HG03378 (cell line): ENCODE data around the gene MXRA7.
"Not testable (repeated sequence)": the region's sequence is repeated elsewhere in the genome, so short reads cannot be mapped to it uniquely, and the experiment has no call there.

Source experiments
- ATAC-seq: cut with Tn5 transposase; IDR thresholded peaks from one replicate; pipeline ENCODE4 v1.9.1; 2021; ENCODE audit warnings: mild to moderate bottlenecking, moderate library complexity; ENCODE audit not compliant: unreplicated experiment

MXRA7 gene

DNA sequence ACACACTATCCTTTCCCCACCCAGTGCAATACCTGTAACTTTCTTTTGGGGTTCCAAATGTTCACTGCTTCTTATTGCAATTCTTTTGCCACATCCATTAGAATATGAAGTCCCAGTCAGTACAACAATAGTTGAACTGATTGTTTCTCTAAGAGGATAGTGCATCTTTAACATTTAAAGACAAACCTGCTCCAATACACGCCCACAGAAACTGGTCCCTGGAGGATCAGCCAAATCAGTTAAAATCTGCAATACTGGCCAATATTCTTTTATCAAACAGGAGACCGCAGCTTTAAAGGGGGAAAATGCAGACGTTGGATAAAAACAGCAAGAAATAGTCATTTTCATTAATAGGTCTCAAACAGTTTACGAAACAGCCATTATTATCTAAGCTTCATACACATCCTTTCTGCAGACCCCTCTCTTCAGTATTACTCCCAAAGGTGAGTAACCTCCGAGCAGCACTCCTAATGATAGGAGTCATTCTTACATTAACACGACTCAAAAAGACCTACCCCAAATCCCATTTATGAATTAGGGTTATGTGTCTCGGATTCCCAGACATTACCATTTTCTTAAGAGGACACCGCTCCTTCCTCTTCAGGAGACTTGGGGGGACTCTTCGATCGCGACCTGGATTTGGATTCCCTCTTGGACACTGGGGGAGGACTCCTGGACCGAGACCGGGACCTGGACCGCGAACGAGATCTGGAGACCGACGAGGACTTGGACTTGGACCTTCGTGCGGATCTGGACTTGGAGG lies 25.0 kb upstream of the MXRA7 start:
- no peak for ATAC-seq

GRCh38 chr17:76735006-76735405 lies 24.2 kb upstream of the MXRA7 start:
- no peak for ATAC-seq

DNA sequence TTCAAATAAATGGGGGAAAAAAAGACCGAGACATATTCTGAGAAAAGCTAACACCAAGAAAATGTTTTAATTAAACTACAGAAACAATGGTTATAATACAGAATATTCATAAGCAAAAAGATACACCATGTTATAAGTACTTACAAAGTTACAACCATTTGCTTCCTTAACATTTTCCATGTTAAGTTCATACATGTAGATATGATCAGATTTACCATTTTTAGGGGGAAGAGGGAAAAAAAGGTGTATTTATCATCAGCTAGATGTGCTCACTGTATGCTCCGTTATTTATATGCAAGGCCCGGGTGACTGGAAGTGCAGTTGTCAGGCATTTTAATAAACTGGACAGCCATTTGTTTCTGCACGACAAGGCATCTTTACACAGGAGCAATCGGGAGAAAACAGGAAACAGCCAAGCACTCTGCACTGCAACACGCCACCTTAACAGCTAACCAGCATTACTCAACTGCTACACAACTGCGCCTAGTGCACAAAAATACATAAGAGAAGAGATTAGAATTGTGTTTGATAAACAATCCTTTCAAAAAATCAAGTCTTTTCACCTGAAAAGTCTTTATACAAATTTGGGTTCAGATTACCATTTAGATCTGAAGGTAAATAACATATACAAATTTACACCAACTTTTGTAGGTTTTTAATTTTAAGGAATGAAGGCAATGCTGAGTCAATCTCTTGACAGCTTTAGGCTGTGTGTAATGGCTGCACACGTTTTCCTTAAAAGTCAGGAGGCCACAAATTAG lies 23.5 kb upstream of the MXRA7 start:
- ATAC-seq, result no peak

DNA sequence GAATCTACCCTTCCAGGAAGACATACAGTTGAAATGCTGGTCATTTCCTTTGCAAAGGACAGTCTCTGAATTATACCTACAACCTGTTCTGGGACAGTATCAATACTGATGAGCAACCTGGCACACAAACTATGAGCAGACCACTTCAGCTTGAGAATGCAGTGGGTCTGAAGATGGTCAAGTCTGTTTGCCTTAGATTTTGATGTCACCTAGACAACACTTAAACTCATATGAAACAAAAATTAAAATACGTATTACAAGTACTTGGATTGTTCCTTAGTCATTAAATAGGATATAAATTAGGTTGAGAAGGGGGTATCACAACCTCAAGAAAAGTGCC lies 22.8 kb upstream of the MXRA7 start:
- ATAC-seq, result no peak

- ATAC-seq, result no peak
These were observed 22.2 kb upstream of the MXRA7 start for GRCh38 chr17:76732734-76733617.

GRCh38 chr17:76731800-76732733 lies 21.3 kb upstream of the MXRA7 start:
- ATAC-seq, result not testable (repeated sequence)

DNA sequence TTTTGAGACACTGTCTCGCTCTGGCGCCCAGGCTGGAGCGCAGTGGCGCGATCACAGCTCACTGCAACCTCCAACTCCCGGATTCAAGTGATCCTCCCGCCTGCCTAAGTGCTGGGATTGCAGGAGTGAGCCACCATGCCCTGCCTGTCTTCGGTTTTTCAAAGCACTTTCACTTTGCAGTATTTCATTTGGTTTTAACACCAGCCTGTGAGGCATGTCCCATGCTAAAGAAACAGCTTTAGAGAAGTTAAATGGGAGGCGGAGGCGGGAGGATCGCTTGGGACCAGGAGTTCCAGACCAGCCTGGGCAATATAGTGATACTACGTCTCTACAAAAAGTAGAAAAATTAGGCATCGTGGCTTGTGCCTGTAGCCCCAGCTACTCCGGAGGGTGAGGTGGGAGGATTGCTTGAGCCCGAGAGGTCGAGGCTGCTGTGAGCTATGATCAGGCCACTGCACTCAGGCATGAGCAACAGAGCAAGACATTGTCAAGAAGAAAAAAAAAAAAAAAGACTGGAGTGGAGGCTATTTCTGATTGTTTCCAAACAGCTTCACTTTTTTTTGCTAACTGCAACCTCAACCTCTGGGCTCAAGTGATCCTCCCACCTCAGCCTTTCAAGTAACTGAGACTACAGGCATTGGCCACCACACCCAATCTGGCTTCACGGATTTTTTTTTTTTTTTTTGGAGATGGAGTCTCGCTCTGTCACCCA lies 17.1 kb upstream of the MXRA7 start:
- ATAC-seq, result no peak

DNA sequence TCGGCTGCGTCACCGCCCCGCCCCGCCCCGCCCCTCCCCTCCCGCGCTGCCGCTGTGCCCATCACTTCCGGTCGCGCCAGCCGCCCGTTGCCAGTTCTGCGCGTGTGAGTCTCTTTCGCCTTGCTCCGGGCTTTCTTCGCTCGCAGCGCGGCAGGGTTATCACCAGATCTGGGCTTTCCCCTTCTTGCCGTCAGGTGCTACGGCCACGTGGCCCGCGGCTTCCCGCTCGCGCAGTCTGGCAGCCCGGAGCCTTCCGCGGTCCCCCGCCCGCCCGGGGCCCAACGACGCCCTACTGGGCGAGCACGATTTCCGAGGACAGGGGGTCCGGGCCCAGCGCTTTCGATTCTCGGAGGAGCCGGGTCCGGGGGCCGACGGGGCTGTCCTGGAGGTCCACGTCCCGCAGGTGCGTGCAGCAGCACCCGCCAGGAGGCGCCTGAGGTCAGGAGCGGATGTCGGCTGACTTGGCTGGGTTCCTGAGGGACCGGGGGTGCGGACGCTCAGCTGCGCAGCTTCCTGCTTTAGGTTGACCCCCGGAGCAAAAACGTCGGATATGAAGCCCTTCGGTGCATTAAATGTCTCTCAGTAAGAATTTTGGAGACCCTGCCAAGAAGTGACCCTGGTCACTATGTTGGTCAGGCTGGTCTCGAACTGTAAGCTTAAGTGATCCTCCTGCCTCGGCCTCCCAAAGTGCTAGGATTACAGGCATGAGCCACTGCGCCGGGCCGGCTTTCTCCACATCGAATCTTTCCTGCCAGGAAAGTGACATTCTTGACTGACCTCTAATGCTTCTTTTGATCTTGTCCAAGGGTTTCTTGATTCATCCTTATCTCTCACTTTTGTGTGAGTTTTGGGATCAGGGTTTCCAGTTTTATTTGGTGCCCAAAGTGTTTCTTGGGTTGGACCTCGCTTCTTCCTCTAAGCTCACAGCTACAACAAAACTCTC lies 16.3 kb upstream of the MXRA7 start, which contains the start of gene METTL23:
Gene METTL23, plus strand, starts transcription at position 64 of the 943 bp plus-strand sequence. CDS start 2,872 bp downstream, outside the sequence.
- peak; percentile 32 for ATAC-seq

GRCh38 chr17:76726231-76726775 lies 15.5 kb upstream of the MXRA7 start, which contains the start of gene JMJD6:
Gene JMJD6, minus strand, starts transcription at chr17:76726606. Its CDS starts 131 bp downstream, at chr17:76726475.
- peak; percentile 49 for ATAC-seq

- peak; percentile 11 for ATAC-seq
These were observed 14.9 kb upstream of the MXRA7 start for GRCh38 chr17:76725580-76726230.

DNA sequence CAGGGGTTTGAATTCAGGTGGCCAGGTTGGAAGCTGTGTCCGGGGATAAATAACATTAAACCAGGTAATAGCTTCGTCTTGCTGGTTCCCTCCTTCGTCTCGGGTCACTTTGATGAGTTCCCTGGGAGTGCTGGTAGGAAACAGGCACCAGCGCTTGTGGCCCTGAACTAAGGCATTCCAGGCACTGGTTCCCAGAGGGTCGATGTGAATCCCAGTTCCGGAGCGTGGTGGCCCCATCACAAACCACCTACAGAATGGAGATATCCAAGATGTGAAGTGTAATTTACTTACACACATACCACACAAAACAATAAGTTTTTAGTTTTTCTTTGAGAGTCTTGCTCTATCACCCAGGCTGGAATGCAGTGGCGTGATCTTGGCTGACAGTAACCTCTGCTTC lies 13.0 kb upstream of the MXRA7 start:
- no peak for ATAC-seq

GRCh38 chr17:76722977-76723376 lies 12.2 kb upstream of the MXRA7 start:
- not testable (repeated sequence) for ATAC-seq

DNA sequence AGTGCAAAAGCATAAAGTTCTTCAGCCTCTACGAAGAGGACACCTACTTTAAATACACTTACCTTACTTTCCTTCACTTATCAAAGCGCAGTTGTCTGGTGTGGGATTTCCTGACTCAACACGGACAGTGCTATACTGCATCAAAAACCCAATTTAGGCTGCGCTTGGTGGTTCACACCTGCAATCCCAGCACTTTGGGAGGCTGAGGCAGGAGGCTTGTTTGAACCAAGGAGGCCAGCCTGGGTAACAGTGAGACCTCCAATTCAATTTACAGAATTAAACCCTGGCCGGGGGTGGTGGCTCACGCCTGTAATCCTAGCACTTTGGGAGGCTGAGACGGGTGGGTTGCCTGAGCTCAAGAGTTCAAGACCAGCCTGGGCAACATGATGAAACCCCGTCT lies 11.5 kb upstream of the MXRA7 start:
- no peak for ATAC-seq

GRCh38 chr17:76721463-76721862 lies 10.7 kb upstream of the MXRA7 start:
- ATAC-seq, result no peak

- no peak for ATAC-seq
These were observed 10.2 kb upstream of the MXRA7 start for GRCh38 chr17:76720941-76721340.

DNA sequence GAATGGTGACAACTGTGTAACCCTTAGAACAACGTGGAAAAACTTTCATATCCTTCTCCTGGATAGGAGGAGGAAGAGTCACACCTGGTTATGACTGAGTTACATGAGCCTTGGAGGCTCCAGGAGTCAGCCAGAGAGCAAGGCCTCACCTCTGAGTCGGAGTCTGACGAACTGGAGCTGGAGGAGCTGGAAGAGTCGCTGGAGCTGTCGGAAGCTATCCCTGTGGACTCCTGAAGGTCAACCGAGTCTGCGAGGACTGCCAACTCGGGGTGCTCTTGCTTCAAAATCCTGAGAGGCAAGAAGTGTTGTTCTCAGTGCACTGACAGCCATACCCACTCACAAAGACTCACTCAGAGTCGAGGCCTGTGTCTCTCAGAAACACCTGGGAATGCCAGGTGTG lies 9.4 kb upstream of the MXRA7 start:
- ATAC-seq, result no peak

DNA sequence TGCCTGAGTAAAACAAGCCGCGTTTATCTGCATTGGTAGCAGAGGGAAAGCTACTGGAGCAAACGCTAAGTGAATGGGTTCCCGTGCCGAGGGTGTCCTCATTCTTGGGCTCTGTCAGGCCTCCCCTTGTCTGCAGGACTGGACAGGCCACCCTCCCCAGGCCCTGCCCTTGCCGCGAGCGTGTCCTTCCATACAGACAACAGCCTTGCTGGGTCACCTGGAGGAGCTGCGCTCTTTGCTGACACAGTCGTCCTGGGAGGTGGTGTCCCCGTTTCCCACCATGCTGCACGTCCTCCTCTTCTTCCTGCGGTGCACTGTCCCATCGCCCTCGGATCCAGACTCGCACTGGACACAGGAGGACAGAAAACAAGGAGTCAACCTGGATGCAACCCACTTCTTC lies 7.8 kb upstream of the MXRA7 start:
- no peak for ATAC-seq

DNA sequence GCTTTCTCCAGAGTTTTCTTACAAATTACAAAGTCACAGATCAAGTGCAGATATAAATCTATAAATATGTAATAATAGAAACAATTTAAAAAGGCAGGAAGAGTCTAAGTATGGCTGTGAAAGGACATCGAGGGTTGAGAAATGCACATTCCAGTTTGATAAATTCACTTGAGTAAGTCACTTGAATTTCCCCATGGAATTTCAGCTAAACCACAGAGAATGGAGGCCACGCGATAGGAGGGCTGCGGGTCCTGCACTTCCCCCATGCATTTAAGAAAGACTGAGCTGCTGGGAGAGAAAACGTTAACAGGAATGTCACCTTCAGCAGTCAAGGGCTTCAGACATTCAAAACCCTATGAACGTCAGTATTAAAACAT lies 6.1 kb upstream of the MXRA7 start:
- no peak for ATAC-seq
